RWPE2 (cell line): ENCODE measurements around the gene ASB12.

Source experiments
- ATAC-seq: fragments of 200-7000 bp; cut with Tn5 transposase; 3 replicates; pipeline ENCODE4 v1.9.1; 2021; ENCODE audit warnings: low read depth
- DNase-seq: peaks from one replicate; pipeline ENCODE4 v3.0.0-alpha.2; 2020; ENCODE audit warnings: low spot score
- H3K27ac ChIP-seq: fragments of 450-650 bp; 2 replicates; pipeline ENCODE4 v1.5.1; 2017; ENCODE audit warnings: mild to moderate bottlenecking; ENCODE audit not compliant: poor library complexity, severe bottlenecking
- H3K27me3 ChIP-seq: fragments of 250-450 bp; sonication (Bioruptor Pico); 2 replicates; pipeline ENCODE4 v1.5.1; 2021; ENCODE audit warnings: mild to moderate bottlenecking, moderate library complexity; ENCODE audit not compliant: insufficient read depth, poor library complexity, severe bottlenecking
- H3K36me3 ChIP-seq: fragments of 250-450 bp; sonication (Bioruptor Pico); 2 replicates; pipeline ENCODE4 v1.5.1; 2020; ENCODE audit warnings: low read depth, mild to moderate bottlenecking, moderate library complexity
- H3K4me1 ChIP-seq: fragments of 250-450 bp; sonication (Bioruptor Pico); 2 replicates; pipeline ENCODE4 v1.5.1; 2021; ENCODE audit warnings: mild to moderate bottlenecking, moderate library complexity; ENCODE audit not compliant: insufficient read depth, poor library complexity, severe bottlenecking
- H3K4me3 ChIP-seq: fragments of 250-450 bp; sonication (Bioruptor Pico); 2 replicates; pipeline ENCODE4 v1.5.1; 2021; ENCODE audit warnings: mild to moderate bottlenecking, moderate library complexity; ENCODE audit not compliant: severe bottlenecking
- H3K9me3 ChIP-seq: fragments of 250-450 bp; sonication (Bioruptor Pico); 2 replicates; pipeline ENCODE4 v1.5.1; 2021; ENCODE audit warnings: mild to moderate bottlenecking, moderate library complexity; ENCODE audit not compliant: severe bottlenecking
- CTCF ChIP-seq: fragments of 450-650 bp; IDR thresholded peaks from one replicate; pipeline ENCODE4 v1.5.1; 2017; ENCODE audit warnings: mild to moderate bottlenecking, moderate library complexity; ENCODE audit not compliant: poor library complexity, severe bottlenecking

The ASB12 gene

GRCh38 chrX:64192673-64193072, 37.7 kb downstream of the ASB12 start:
- TF ChIP-seq CTCF = no peak
- Histone ChIP-seq H3K27ac (no peak overlapping the region), H3K4me3 (no peak overlapping the region), H3K36me3 (no peaks in the 10 kb centered on the region), H3K9me3 (no peaks in the 10 kb centered on the region), H3K27me3 (no peaks in the 10 kb centered on the region), H3K4me1 (no peaks in the 10 kb centered on the region)
- DNase-seq (no peak), ATAC-seq (no peak)

- DNase-seq = no peak
- Histone ChIP-seq H3K4me1 (no peaks in the 10 kb centered on the region), H3K27ac (no peak overlapping the region), H3K36me3 (no peaks in the 10 kb centered on the region), H3K4me3 (no peak overlapping the region), H3K9me3 (no peaks in the 10 kb centered on the region), H3K27me3 (no peaks in the 10 kb centered on the region)
- ATAC-seq = no peak
- no peak for TF ChIP-seq CTCF
These were observed 38.4 kb downstream of the ASB12 start for GRCh38 chrX:64192040-64192439.

GRCh38 chrX:64191281-64192010, 39.0 kb downstream of the ASB12 start:
- Histone ChIP-seq H3K9me3 (no peaks in the 10 kb centered on the region), H3K27ac (no peak overlapping the region), H3K4me1 (no peaks in the 10 kb centered on the region), H3K36me3 (no peaks in the 10 kb centered on the region), H3K4me3 (no peak overlapping the region), H3K27me3 (no peaks in the 10 kb centered on the region)
- ATAC-seq (no peak), DNase-seq (no peak)
- no peak for TF ChIP-seq CTCF

DNA sequence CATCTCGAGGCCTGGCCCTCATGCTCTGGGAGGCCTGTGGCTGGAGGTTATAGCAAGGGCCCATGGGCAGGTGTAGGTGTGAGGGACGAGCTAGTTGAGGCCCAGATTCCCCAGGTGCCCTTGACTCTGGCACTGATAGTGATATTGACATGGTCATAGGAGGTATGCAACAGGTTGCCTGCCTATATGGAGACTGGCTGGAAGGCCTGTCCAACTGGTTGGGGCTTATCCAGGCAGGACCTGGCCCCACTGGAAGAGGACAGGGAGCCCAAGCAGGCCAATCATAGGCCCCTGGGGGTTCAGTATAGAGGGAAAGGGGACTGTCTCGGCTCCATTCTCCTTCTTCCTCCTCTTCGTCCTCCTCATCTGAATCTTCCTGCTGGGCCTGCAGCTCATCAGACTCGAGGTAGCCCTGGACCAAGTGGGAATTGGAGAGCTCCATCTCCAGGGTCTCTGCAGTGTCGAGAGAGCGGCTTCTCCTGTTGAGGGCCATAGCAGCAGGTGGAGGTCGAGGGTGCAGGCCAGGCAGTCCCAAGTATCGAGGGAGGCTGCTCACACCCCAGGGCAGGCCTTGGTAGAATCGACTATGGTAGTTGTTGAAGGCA, 40.2 kb downstream of the ASB12 start:
- TF ChIP-seq CTCF = no peak
- no peaks in the 10 kb centered on the region for H3K36me3 ChIP-seq
- no peak overlapping the region for H3K4me3 ChIP-seq
- no peaks in the 10 kb centered on the region for H3K9me3 ChIP-seq
- no peak for DNase-seq
- H3K27me3 ChIP-seq = no peaks in the 10 kb centered on the region
- no peaks in the 10 kb centered on the region for H3K4me1 ChIP-seq
- no peak for ATAC-seq
- H3K27ac ChIP-seq = no peak overlapping the region

DNA sequence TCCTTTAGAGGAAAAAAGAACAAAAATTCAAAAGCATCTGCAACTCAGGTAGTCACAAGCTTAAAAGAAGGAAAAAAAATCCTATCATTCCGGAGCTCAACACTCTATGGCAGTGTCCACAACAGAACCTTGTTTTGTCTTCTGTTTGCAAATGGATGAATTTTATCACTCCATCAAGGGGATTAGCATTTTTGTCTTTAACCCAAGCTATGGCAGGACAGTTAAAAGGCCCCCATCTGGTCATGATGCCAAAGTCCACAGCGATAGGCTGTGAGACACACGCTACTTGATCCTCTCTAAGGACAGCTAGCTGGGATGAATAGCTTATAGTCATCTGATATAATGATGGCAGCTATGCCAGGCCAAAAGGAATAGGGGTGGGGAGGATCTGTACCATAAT, 41.5 kb downstream of the ASB12 start:
- Histone ChIP-seq H3K9me3 (no peaks in the 10 kb centered on the region), H3K27me3 (no peaks in the 10 kb centered on the region), H3K36me3 (no peaks in the 10 kb centered on the region), H3K4me3 (no peak overlapping the region), H3K4me1 (no peaks in the 10 kb centered on the region), H3K27ac (no peak overlapping the region)
- DNase-seq (no peak), ATAC-seq (no peak)
- no peak for TF ChIP-seq CTCF
